GM12878 (cell line): ENCODE results near the gene DIP2B. TPM values are rescaled to one million over a fixed set of nuclear protein-coding genes. Genes with fewer than 3 reads are reported as not detected.

Experiments
- ATAC-seq: fragments of 200-7000 bp; cut with Tn5 transposase; 3 replicates; pipeline ENCODE4 v1.9.1; 2020; ENCODE audit warnings: mild to moderate bottlenecking, moderate library complexity
- BruUV-seq: library from RNA; stranded (reverse); fragments of 400-500 nt; replicated peaks from 2 replicates; lab custom pipeline; 2021; lab: Mats Ljungman, UMichigan
- CTCF ChIA-PET: fragments of 300-600 bp; sonication (Branson Sonifier 250); formaldehyde crosslinking; extraction: SDS; loops from one replicate; lab custom pipeline; 2021; ENCODE audit warnings: inconsistent platforms; lab: Yijun Ruan, JAX
- POLR2A ChIA-PET: fragments of 350-600 bp; formaldehyde crosslinking; extraction: SDS; loops from one replicate; lab custom pipeline; 2021; ENCODE audit warnings: inconsistent platforms; lab: Charles Lee
- RAD21 ChIA-PET: fragments of 300-600 bp; sonication (Branson Sonifier 250); formaldehyde crosslinking; loops from one replicate; lab custom pipeline; 2023; ENCODE audit warnings: antibody characterized with exemption; ENCODE audit not compliant: unreplicated experiment; lab: Charles Lee
- SMC1A ChIA-PET: fragments of 300-600 bp; sonication (Branson Sonifier 250); formaldehyde crosslinking; loops from one replicate; lab custom pipeline; 2023; ENCODE audit not compliant: unreplicated experiment, uncharacterized antibody; lab: Charles Lee
- DNase-seq: peaks from one replicate; pipeline ENCODE4 v3.0.0-alpha.2; 2011; ENCODE audit warnings: low read depth, low spot score
- FAIRE-seq: peaks from 3 replicates; lab custom pipeline; 2011; peaks lifted over from hg19 to GRCh38; lab: Jason Lieb, UNC
- H2AFZ ChIP-seq: 2 replicates; pipeline ENCODE4 v1.6.0; 2011; ENCODE audit warnings: low read depth, low read length, control low read depth; ENCODE audit not compliant: control insufficient read depth
- H3K27ac ChIP-seq: 2 replicates; pipeline ENCODE4 v1.5.1; 2011; ENCODE audit warnings: control low read depth; ENCODE audit not compliant: control insufficient read depth, insufficient read depth
- H3K27me3 ChIP-seq, 2 experiments: replicated peaks in 1 of 2; 2 replicates each; pipeline versions ENCODE4 v1.6.0 to v1.6.1; 2011; ENCODE audit warnings: low read length in 1 of 2; ENCODE audit not compliant: control insufficient read depth in 2 of 2, insufficient read depth in 2 of 2
- H3K36me3 ChIP-seq, 2 experiments: 2 replicates each; pipeline ENCODE4 v1.5.1; 2011; ENCODE audit warnings: low read length in 1 of 2; ENCODE audit not compliant: control insufficient read depth in 2 of 2, insufficient read depth in 2 of 2
- H3K4me1 ChIP-seq: 2 replicates; pipeline ENCODE4 v1.6.1; 2011; ENCODE audit warnings: mild to moderate bottlenecking, low read length, moderate library complexity, mixed read lengths; ENCODE audit not compliant: control insufficient read depth, insufficient read depth
- H3K4me2 ChIP-seq: 2 replicates; pipeline ENCODE4 v1.6.0; 2011; ENCODE audit warnings: control low read depth; ENCODE audit not compliant: control insufficient read depth, insufficient read depth
- H3K4me3 ChIP-seq: fragments of 200-600 bp; sonication (generic); 2 replicates; pipeline ENCODE4 v1.5.1; 2016
- H3K79me2 ChIP-seq: 2 replicates; pipeline ENCODE4 v1.6.0; 2011; ENCODE audit warnings: low read length; ENCODE audit not compliant: control insufficient read depth, insufficient read depth
- H3K9ac ChIP-seq: 2 replicates; pipeline ENCODE4 v1.8.0; 2011; ENCODE audit warnings: low read length, control low read depth, mixed read lengths; ENCODE audit not compliant: control insufficient read depth, insufficient read depth
- H3K9me3 ChIP-seq: replicated peaks from 3 replicates; pipeline ENCODE4 v1.5.1; 2011; ENCODE audit warnings: mild to moderate bottlenecking, low read length; ENCODE audit not compliant: control insufficient read depth, insufficient read depth
- H4K20me1 ChIP-seq: 2 replicates; pipeline ENCODE4 v1.6.0; 2011; ENCODE audit not compliant: control insufficient read depth, insufficient read depth
- HDAC2 ChIP-seq: fragments of 200-600 bp; sonication (generic); IDR thresholded peaks from 2 replicates; pipeline ENCODE4 v1.6.1; 2017
- NFXL1 ChIP-seq: fragments of 450-650 bp; IDR thresholded peaks from 2 replicates; pipeline ENCODE4 v1.6.1; 2017; ENCODE audit warnings: antibody characterized with exemption, mild to moderate bottlenecking, borderline replicate concordance
- POU2F2 ChIP-seq: IDR thresholded peaks from 3 replicates; pipeline ENCODE4 v1.6.1; 2011; ENCODE audit warnings: low read depth, mild to moderate bottlenecking, low read length, borderline replicate concordance
- RAD21 ChIP-seq: IDR thresholded peaks from 2 replicates; pipeline ENCODE4 v1.6.1; 2011; ENCODE audit warnings: mild to moderate bottlenecking, low read depth, low read length, moderate library complexity; ENCODE audit not compliant: insufficient read depth
- RCOR1 ChIP-seq: conservative IDR thresholded peaks from 2 replicates; pipeline ENCODE4 v1.6.1; 2012; ENCODE audit warnings: low read depth, low read length, improper control_type of control experiment
- SMC3 ChIP-seq: IDR thresholded peaks from 2 replicates; pipeline ENCODE4 v1.6.1; 2011; ENCODE audit warnings: low read length, improper control_type of control experiment, borderline replicate concordance
- SPI1 ChIP-seq: IDR thresholded peaks from 2 replicates; pipeline ENCODE4 v1.6.1; 2011; ENCODE audit warnings: low read depth, mild to moderate bottlenecking, low read length, moderate library complexity, borderline replicate concordance; ENCODE audit not compliant: insufficient read depth
- YY1 ChIP-seq: IDR thresholded peaks from 2 replicates; pipeline ENCODE4 v1.6.1; 2011; ENCODE audit warnings: low read depth, mild to moderate bottlenecking, low read length
- ZNF207 ChIP-seq: fragments of 450-650 bp; IDR thresholded peaks from 2 replicates; pipeline ENCODE4 v1.6.1; 2014; ENCODE audit warnings: antibody characterized with exemption, mild to moderate bottlenecking, borderline replicate concordance
- ZZZ3 ChIP-seq: IDR thresholded peaks from 2 replicates; pipeline ENCODE4 v1.6.1; 2011; ENCODE audit warnings: low read depth; ENCODE audit not compliant: control insufficient read depth, insufficient read length
- WGBS: methylation state at CpG from one replicate; pipeline ENCODE4 v1.1.6; 2016; ENCODE audit warnings: low lambda C conversion rate; ENCODE audit not compliant: insufficient replicate concordance, insufficient coverage; ENCODE audit errors: missing lambda C conversion rate; 5-methylcytosine and 5-hydroxymethylcytosine counted together
- in situ Hi-C: fragments of 300-500 bp; cut with MboI; formaldehyde crosslinking; loops from 9 replicates; pipeline ENCODE4 v1.14.3; 2018; ENCODE audit warnings: mixed read lengths
- intact Hi-C: fragments of 100-400 bp; cut with micrococcal nuclease; formaldehyde crosslinking; loops from one replicate; pipeline ENCODE4 v1.14.2; 2022; ENCODE audit not compliant: unreplicated experiment
- polyA plus RNA-seq, 11 experiments: library from polyadenylated mRNA; depleted of rRNA in 4 of 11; unstranded in 6 of 11; stranded (reverse) in 5 of 11; fragments of >200 nt; fragmentation: Nextera tagmentation in 4 of 11; fragmentation: Illumina TruSeq in 1 of 11; extraction: Ambion mirVana in 4 of 11; extraction: Trizol in 1 of 11; gene quantifications; 1 replicate in 1 of 11; 2 replicates in 10 of 11; pipeline versions ENCODE4 v1.2.1 to v1.2.3, GENCODE V29; 2011 to 2016; ENCODE audit warnings: inconsistent platforms in 2 of 11, missing spikeins in 2 of 11, low read depth in 1 of 11
- total RNA-seq, 4 experiments: library from RNA; depleted of rRNA in 3 of 4; stranded (reverse); fragments of >200 nt in 3 of 4; fragmentation: Illumina TruSeq in 1 of 4; extraction: Trizol in 1 of 4; gene quantifications; 2 replicates each; pipeline versions ENCODE4 v1.2.1 to v1.2.3, GENCODE V29; 2013 to 2021
- TF ChIP-seq, protein P1 (sequence below), 3 experiments: IDR thresholded peaks in 2 of 3; conservative IDR thresholded peaks in 1 of 3; 2 replicates each; pipeline ENCODE4 v1.5.1; 2011; ENCODE audit warnings: low read depth in 3 of 3, low read length in 3 of 3, mild to moderate bottlenecking in 3 of 3, control low read depth in 2 of 3, moderate library complexity in 2 of 3, inconsistent platforms in 1 of 3, mixed read lengths in 1 of 3; ENCODE audit not compliant: control insufficient read depth in 2 of 3, insufficient read depth in 1 of 3; ENCODE audit errors: extremely low read depth in 1 of 3

DIP2B gene
- total and polyA plus RNA-seq, 10 of the 15 experiments (the other 5 are each of a cell fraction or from before 2014, with no cell fraction given), result 4.5 to 30.0 (median 18.6) TPM

DNA sequence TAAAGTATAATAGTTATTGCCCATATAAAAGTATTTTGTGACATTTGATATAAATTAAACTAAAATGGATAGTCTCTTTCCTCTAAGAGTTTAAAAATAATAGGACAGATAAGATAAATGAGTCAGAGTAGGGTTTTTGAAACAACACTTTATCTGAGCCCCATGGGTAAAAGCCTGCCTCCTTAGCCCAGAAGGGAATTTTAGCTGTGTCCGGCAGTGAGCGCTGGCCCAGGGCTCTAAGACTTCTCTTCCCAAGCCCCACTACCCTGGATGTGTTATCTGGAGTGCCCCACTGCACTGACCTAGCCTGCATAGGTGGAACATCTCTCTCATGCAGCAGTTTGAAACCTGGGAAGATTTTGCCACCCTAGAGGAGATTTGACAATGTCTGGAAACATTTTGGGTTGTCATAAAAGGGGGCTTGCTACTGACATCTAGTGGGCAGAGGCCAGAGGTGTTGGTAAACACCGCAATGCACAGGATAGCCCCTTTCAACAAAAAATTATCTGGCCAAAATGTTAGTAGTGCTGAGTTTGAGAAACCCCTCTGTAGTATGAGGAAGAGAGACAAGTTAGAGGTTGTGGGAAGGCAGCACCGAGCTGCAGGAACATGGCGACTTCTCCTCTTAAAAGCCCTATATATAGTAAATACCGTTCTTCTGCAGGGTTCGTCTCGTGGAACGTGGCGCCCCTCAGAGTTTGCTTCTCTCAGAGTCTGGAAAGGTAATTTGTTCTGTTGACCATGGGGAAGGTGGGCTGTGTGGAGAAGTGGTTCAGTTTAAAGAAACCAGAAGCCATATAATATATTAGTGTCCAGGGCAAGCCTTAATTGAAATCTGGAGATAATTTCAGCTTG, 229.9 kb downstream of the DIP2B start:
- ATAC-seq (peak; percentile 76), FAIRE-seq (no peak), DNase-seq (no peak)
- H3K27me3 ChIP-seq, result no peaks in the 10 kb centered on the region
- no peaks in the 10 kb centered on the region for H3K9me3 ChIP-seq
- no peak overlapping the region for H3K27ac ChIP-seq
- no peaks in the 10 kb centered on the region for H3K79me2 ChIP-seq
- no TSS peak for BruUV-seq
- H3K9ac ChIP-seq, result no peak overlapping the region
- H3K4me2 ChIP-seq, result no peak overlapping the region
- ChIA-PET SMC1A (interaction anchor here (1.0 to 1.4 kb wide), 4 partner anchors 11 to 664 kb away, joined by 3 to 4 read pairs (median 3); no protein-coding TSS in a partner anchor), CTCF (interaction anchor here (0.9 to 1.8 kb wide), 8 partner anchors 9 to 230 kb away, joined by 3 to 6 read pairs (median 4); partner anchors contain the start of gene DIP2B), POLR2A (no interaction called here), RAD21 (interaction anchor here (1.2 kb wide), 1 partner anchor 230 kb away, joined by 3 read pairs; the partner anchor contains the start of gene DIP2B)
- no peaks in the 10 kb centered on the region for H4K20me1 ChIP-seq
- no peaks in the 10 kb centered on the region for H3K4me1 ChIP-seq
- TF ChIP-seq, protein P1, sequence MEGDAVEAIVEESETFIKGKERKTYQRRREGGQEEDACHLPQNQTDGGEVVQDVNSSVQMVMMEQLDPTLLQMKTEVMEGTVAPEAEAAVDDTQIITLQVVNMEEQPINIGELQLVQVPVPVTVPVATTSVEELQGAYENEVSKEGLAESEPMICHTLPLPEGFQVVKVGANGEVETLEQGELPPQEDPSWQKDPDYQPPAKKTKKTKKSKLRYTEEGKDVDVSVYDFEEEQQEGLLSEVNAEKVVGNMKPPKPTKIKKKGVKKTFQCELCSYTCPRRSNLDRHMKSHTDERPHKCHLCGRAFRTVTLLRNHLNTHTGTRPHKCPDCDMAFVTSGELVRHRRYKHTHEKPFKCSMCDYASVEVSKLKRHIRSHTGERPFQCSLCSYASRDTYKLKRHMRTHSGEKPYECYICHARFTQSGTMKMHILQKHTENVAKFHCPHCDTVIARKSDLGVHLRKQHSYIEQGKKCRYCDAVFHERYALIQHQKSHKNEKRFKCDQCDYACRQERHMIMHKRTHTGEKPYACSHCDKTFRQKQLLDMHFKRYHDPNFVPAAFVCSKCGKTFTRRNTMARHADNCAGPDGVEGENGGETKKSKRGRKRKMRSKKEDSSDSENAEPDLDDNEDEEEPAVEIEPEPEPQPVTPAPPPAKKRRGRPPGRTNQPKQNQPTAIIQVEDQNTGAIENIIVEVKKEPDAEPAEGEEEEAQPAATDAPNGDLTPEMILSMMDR (IDR thresholded peaks at IDR 0.05 in 2 of 3, conservative IDR thresholded peaks at IDR 0.05 in 1 of 3; ENCODE audit: control insufficient read depth in 2 of 3, extremely low read depth in 1 of 3, insufficient read depth in 1 of 3, low read depth in 3 of 3, low read length in 3 of 3), result peak; percentile 58 to 64 (median 63)
- TF ChIP-seq SMC3 (peak; percentile 43; the same call in 1 of the 2 replicates), RCOR1 (no peak), SPI1 (no peak), POU2F2 (no peak), RAD21 (peak; percentile 65), HDAC2 (no peak), NFXL1 (no peak), ZZZ3 (no peak), ZNF207 (no peak), YY1 (0 out of 2 replicates have a peak, but pooled peaks have one; percentile 38)
- no peak overlapping the region for H3K4me3 ChIP-seq
- no peak overlapping the region for H2AFZ ChIP-seq
- in situ Hi-C loops (no loop called here), intact Hi-C loops (loop anchor here (2.0 kb wide), 1 partner anchor 230 kb away; the partner anchor contains the start of gene DIP2B)
- 85% methylated on average over 10 of the region's 10 CpGs for WGBS
- H3K36me3 ChIP-seq, result peaks cover 3 to 38% of the 10 kb centered on the region in 2 experiments
